Umbilical cord (tissue), 2 donors: ENCODE measurements around the gene PLCB1. TPM values are rescaled to one million over a fixed set of nuclear protein-coding genes. Genes with fewer than 3 reads are reported as not detected.

Source experiments
- DNase-seq: peaks from one replicate; pipeline ENCODE4 v3.0.0-alpha.2; 2015; ENCODE audit warnings: low spot score
- total RNA-seq: library from RNA; depleted of rRNA; stranded (reverse); fragments of >200 nt; gene quantifications from one replicate; pipeline ENCODE4 v1.2.3, GENCODE V29; 2014; ENCODE audit warnings: low replicate concordance; ENCODE audit not compliant: insufficient read depth

The PLCB1 gene
- total RNA-seq, 1 donor from 2014 or later, result 49.1 TPM

GRCh38 chr20:8647961-8648441, 515.9 kb downstream of the PLCB1 start:
- peak; percentile 92 for DNase-seq

GRCh38 chr20:8648466-8648865, 516.4 kb downstream of the PLCB1 start:
- DNase-seq, result peak; percentile 63

GRCh38 chr20:8652396-8652795, 520.3 kb downstream of the PLCB1 start:
- DNase-seq, result no peak

GRCh38 chr20:8654486-8654885, 522.4 kb downstream of the PLCB1 start:
- no peak for DNase-seq

- no peak for DNase-seq
These were observed 524.3 kb downstream of the PLCB1 start for GRCh38 chr20:8656335-8656734.

GRCh38 chr20:8657664-8658063, 525.6 kb downstream of the PLCB1 start:
- DNase-seq, result no peak

- DNase-seq, result no peak
These were observed 526.0 kb downstream of the PLCB1 start for GRCh38 chr20:8658103-8658502.

- DNase-seq, result no peak
These were observed 529.3 kb downstream of the PLCB1 start for GRCh38 chr20:8661229-8661952.

- no peak for DNase-seq
These were observed 530.4 kb downstream of the PLCB1 start for GRCh38 chr20:8662433-8662954.

GRCh38 chr20:8663424-8663823, 531.4 kb downstream of the PLCB1 start:
- DNase-seq, result no peak

GRCh38 chr20:8664778-8665177, 532.7 kb downstream of the PLCB1 start:
- no peak for DNase-seq

GRCh38 chr20:8667306-8667705, 535.2 kb downstream of the PLCB1 start:
- DNase-seq, result peak; percentile 24

- DNase-seq, result no peak
These were observed 538.3 kb downstream of the PLCB1 start for GRCh38 chr20:8670207-8670892.

GRCh38 chr20:8670893-8671215, 538.8 kb downstream of the PLCB1 start:
- no peak for DNase-seq

GRCh38 chr20:8671370-8671961, 539.4 kb downstream of the PLCB1 start:
- DNase-seq, result no peak

- DNase-seq, result no peak
These were observed 541.0 kb downstream of the PLCB1 start for GRCh38 chr20:8673116-8673515.

GRCh38 chr20:8675896-8676295, 543.8 kb downstream of the PLCB1 start:
- no peak for DNase-seq

- DNase-seq, result no peak
These were observed 546.2 kb downstream of the PLCB1 start for GRCh38 chr20:8678098-8678776.

- DNase-seq, result no peak
These were observed 557.3 kb downstream of the PLCB1 start for GRCh38 chr20:8689337-8689736.

- DNase-seq, result no peak
These were observed 558.0 kb downstream of the PLCB1 start for GRCh38 chr20:8690074-8690473.

GRCh38 chr20:8693709-8694108, 561.6 kb downstream of the PLCB1 start:
- DNase-seq, result no peak

GRCh38 chr20:8700756-8701155, 568.7 kb downstream of the PLCB1 start:
- DNase-seq, result no peak
